PFSK-1 (cell line): ENCODE data around the gene CLN5.
A peak's percentile ranks its signal among the peaks of the same experiment; 100 is the strongest.

ENCODE experiments used
- FOXP2 ChIP-seq: optimal IDR thresholded peaks from 2 replicates; pipeline ENCODE3; 2011; ENCODE audit warnings: borderline replicate concordance, control low read depth, inconsistent platforms; ENCODE audit not compliant: insufficient read depth; ENCODE audit errors: extremely low read length, extremely low read depth
- POLR2AphosphoS5 ChIP-seq: IDR thresholded peaks from 2 replicates; pipeline ENCODE4 v1.6.1; 2012; ENCODE audit warnings: low read depth, mild to moderate bottlenecking, control low read depth, low read length, moderate library complexity
- REST ChIP-seq, 2 experiments: IDR thresholded peaks; 2 replicates each; pipeline versions ENCODE4 v1.6.1 to v1.8.0; 2011 to 2012; ENCODE audit warnings: low read depth in 2 of 2, low read length in 2 of 2, control low read depth in 1 of 2, inconsistent platforms in 1 of 2, mild to moderate bottlenecking in 1 of 2, moderate library complexity in 1 of 2; ENCODE audit not compliant: insufficient read depth in 1 of 2
- SIN3A ChIP-seq: IDR thresholded peaks from 2 replicates; pipeline ENCODE4 v1.6.1; 2012; ENCODE audit warnings: mild to moderate bottlenecking, low read length, moderate library complexity, borderline replicate concordance; ENCODE audit not compliant: insufficient read depth
- TAF1 ChIP-seq: IDR thresholded peaks from 2 replicates; pipeline ENCODE4 v1.6.1; 2012; ENCODE audit warnings: low read length, control low read depth, borderline replicate concordance; ENCODE audit not compliant: insufficient read depth

CLN5 gene

GRCh38 chr13:76950101-76950500 is 41.8 kb upstream of the CLN5 start:
- TF ChIP-seq SIN3A (no peak), FOXP2 (no peak), POLR2AphosphoS5 (no peak), REST (IDR thresholded peaks at IDR 0.05; ENCODE audit: insufficient read depth in 1 of 2, low read depth in 2 of 2, low read length in 2 of 2) (no peak), TAF1 (no peak)

GRCh38 chr13:76953968-76954367 is 37.9 kb upstream of the CLN5 start:
- TF ChIP-seq SIN3A = no peak

GRCh38 chr13:76954538-76954937 is 37.3 kb upstream of the CLN5 start:
- peak; percentile 72 to 88 for TF ChIP-seq REST (IDR thresholded peaks at IDR 0.05; ENCODE audit: insufficient read depth in 1 of 2, low read depth in 2 of 2, low read length in 2 of 2)
- TF ChIP-seq TAF1 = no peak
- no peak for TF ChIP-seq FOXP2

GRCh38 chr13:76955193-76955592 is 36.7 kb upstream of the CLN5 start:
- TF ChIP-seq POLR2AphosphoS5 = no peak
- no peak for TF ChIP-seq FOXP2
- TF ChIP-seq REST (IDR thresholded peaks at IDR 0.05; ENCODE audit: insufficient read depth in 1 of 2, low read depth in 2 of 2, low read length in 2 of 2) = no peak
- no peak for TF ChIP-seq TAF1
- no peak for TF ChIP-seq SIN3A

GRCh38 chr13:76955661-76956060 is 36.2 kb upstream of the CLN5 start:
- TF ChIP-seq REST (IDR thresholded peaks at IDR 0.05; ENCODE audit: insufficient read depth in 1 of 2, low read depth in 2 of 2, low read length in 2 of 2) (no peak), TAF1 (no peak), POLR2AphosphoS5 (no peak), FOXP2 (no peak), SIN3A (no peak)
